Putamen (tissue), 1 donor: ENCODE measurements around the gene ARHGAP40.

Experiments
- DNase-seq: peaks from one replicate; pipeline ENCODE4 v3.0.0-alpha.2; 2016; ENCODE audit warnings: low spot score

The ARHGAP40 gene

GRCh38 chr20:38617830-38618196 is 16.2 kb downstream of the ARHGAP40 start:
- no peak for DNase-seq

- DNase-seq, result no peak
These were observed 18.8 kb downstream of the ARHGAP40 start for GRCh38 chr20:38620441-38620840.

- no peak for DNase-seq
These were observed 21.5 kb downstream of the ARHGAP40 start for GRCh38 chr20:38623061-38623460.

GRCh38 chr20:38624084-38624483 is 22.5 kb downstream of the ARHGAP40 start:
- no peak for DNase-seq

GRCh38 chr20:38625896-38626295 is 24.3 kb downstream of the ARHGAP40 start:
- no peak for DNase-seq

GRCh38 chr20:38626921-38627659 is 25.5 kb downstream of the ARHGAP40 start:
- no peak for DNase-seq

- no peak for DNase-seq
These were observed 27.2 kb downstream of the ARHGAP40 start for GRCh38 chr20:38628580-38629470.

- DNase-seq, result no peak
These were observed 28.4 kb downstream of the ARHGAP40 start for GRCh38 chr20:38629979-38630378.

GRCh38 chr20:38630727-38631126 is 29.1 kb downstream of the ARHGAP40 start:
- no peak for DNase-seq

- no peak for DNase-seq
These were observed 29.8 kb downstream of the ARHGAP40 start for GRCh38 chr20:38631155-38632022.

- DNase-seq, result no peak
These were observed 32.0 kb downstream of the ARHGAP40 start for GRCh38 chr20:38633577-38634093.

- no peak for DNase-seq
These were observed 34.2 kb downstream of the ARHGAP40 start for GRCh38 chr20:38635721-38636288.

GRCh38 chr20:38640521-38640920 is 38.9 kb downstream of the ARHGAP40 start:
- DNase-seq, result no peak

GRCh38 chr20:38642498-38642897 is 40.9 kb downstream of the ARHGAP40 start:
- DNase-seq, result no peak

- DNase-seq, result no peak
These were observed 43.1 kb downstream of the ARHGAP40 start for GRCh38 chr20:38644588-38645260.

- no peak for DNase-seq
These were observed 43.7 kb downstream of the ARHGAP40 start for GRCh38 chr20:38645351-38645750.

- peak; percentile 53 for DNase-seq
These were observed 44.6 kb downstream of the ARHGAP40 start for GRCh38 chr20:38645980-38646858.

- DNase-seq, result no peak
These were observed 47.8 kb downstream of the ARHGAP40 start for GRCh38 chr20:38649275-38649891.

- DNase-seq, result no peak
These were observed 48.4 kb downstream of the ARHGAP40 start for GRCh38 chr20:38650010-38650409.

- DNase-seq, result no peak
These were observed 49.5 kb downstream of the ARHGAP40 start for GRCh38 chr20:38651154-38651553.
